ENCODE results near the gene GRIK1.

GRCh38 chr21:29854795-29855194, 85.0 kb downstream of the GRIK1 start:
- TF ChIP-seq CTCF (IDR thresholded peaks at IDR 0.05; ENCODE audit: borderline replicate concordance, extremely low read depth, low read length, poor library complexity, severe bottlenecking) (no peak), EZH2 (IDR thresholded peaks at IDR 0.05; ENCODE audit: borderline replicate concordance, low read depth, low read length, severe bottlenecking) (no peak)
